Fibroblast of villous mesenchyme (primary cell): ENCODE measurements around the gene RTKN. TPM values are rescaled to one million over a fixed set of nuclear protein-coding genes. Genes with fewer than 3 reads are reported as not detected.

Experiments used
- DNase-seq: peaks from one replicate; pipeline ENCODE4 v3.0.0-alpha.2; 2010; ENCODE audit warnings: low read depth
- H3K4me3 ChIP-seq: 2 replicates; pipeline ENCODE4 v1.5.1; 2011; ENCODE audit warnings: low read depth, mild to moderate bottlenecking, low read length
- CTCF ChIP-seq: IDR thresholded peaks from 2 replicates; pipeline ENCODE4 v1.5.1; 2012; ENCODE audit warnings: low read depth, mild to moderate bottlenecking, low read length; ENCODE audit not compliant: insufficient read depth
- total RNA-seq: library from RNA; depleted of rRNA; stranded (reverse); fragments of >200 nt; gene quantifications from 2 replicates; pipeline ENCODE4 v1.2.3, GENCODE V29; 2012

The RTKN gene
- total RNA-seq, 1 donor: 18.1 TPM

- DNase-seq: peak; percentile 33
- TF ChIP-seq CTCF: no peak
Measured at GRCh38 chr2:74481961-74482800, 40.4 kb upstream of the RTKN start.

DNA sequence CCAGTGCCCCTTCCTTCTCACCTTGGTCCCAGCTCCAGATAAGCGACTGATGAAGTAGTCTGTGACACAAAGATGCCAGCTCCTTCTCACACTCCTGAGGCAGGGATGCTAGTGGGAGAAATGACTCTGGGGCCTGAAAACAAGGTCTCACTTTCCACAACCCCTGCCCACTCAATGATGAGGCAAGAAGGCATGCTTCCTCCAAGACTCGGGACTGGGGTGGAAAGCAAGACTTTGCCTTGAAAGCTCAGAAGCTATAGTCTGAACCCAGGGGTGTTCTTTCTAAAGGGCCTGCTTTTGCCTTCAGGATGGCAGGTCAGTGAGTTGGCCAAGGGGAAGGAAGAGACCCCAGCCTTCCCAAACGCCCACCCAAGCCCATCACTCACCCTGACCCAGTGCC, 39.7 kb upstream of the RTKN start:
- peak overlapping the region; percentile 99 for H3K4me3 ChIP-seq
- no peak for TF ChIP-seq CTCF
- no peak for DNase-seq

More at GRCh38 chr2:74481961-74482800, 40.4 kb upstream of the RTKN start:
- H3K4me3 ChIP-seq: peak overlapping the region; percentile 99

DNA sequence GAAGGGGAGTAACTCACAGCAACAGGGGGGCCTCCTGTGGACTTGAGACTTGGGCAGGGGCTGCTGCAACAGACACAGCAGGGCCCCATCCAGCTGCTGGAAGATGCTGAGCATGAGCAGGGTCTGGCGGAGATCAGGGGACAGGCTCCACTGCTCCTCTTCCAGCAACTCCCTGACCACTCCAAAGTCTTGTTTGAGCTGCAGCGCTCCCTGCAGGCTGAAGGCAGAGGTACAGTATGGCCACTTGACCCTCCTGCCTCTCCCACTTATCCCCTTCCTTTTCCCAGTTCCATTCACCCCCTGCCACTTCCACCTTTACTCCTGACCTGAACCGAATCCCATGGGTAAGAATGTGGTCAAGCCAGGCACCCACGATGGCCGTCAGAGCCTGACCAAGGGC, 33.2 kb upstream of the RTKN start:
- DNase-seq: no peak
- H3K4me3 ChIP-seq: no peak overlapping the region

DNA sequence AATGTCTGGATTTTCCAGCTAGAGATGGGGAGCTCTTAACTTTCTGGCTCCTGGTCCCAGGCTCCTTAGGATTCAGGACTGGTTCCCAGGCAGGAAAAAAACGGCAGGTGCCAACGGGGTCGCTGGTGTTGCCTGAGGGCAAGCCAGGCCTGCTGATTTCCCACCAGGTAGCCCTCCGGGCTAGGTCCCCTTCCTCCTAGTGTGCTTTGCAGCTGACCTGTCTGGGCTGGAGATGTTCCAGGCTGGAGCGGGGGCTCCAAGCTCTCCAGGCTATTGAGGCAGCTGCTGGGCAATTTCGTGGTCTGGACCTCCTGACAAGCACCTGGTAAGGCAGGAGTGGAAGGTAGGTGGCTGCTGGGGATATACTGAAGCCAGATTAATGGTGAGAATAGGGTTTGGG, 32.7 kb upstream of the RTKN start:
- TF ChIP-seq CTCF: no peak
- no peak for DNase-seq
- no peak overlapping the region for H3K4me3 ChIP-seq

More for the DNA sequence above, 33.2 kb upstream of the RTKN start:
- TF ChIP-seq CTCF: peak; percentile 32

GRCh38 chr2:74472945-74473258, 31.2 kb upstream of the RTKN start:
- DNase-seq: no peak

DNA sequence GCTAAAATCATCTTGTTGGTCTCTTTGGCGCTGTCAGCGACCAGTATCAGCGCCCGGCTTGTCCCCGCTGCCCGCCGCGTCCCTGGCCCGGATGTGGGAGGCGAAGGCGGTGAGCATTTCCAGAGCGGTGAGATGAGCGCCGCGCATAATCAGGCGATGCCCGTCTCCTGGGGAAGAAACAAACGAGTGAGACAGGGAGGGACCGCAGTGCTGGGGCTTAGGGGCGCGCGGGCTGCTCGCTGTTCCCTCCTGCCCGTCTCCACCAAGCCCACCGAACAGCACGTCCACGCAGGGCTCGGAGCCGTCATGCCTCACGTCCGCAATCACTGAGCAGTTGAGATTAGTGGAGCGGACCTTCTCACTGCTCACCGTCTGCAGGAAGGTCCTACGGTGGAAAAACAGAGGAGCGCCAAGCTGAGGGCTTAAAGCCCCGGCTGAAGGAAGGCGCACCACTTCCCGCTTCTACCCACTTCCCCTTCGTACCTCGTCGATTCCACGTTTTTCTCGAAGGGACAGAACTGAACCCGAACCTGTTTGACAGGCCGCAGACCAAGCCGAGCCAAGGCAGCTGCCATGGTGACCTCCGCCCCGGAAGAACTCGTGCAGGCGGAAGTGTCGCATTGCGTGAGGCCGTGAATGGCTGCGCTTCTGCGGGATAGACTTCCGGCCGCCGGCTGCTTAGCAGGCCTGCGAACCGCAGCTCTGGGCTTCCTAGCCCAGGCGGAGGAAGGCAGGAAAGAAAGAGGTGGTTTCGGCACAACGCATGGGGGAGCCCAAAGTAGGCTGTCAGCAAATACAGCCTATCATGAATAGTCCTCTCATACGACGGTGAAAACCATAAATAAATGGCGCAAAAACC, 30.6 kb upstream of the RTKN start, which contains the start of gene MRPL53:
MRPL53 (minus strand) TSS at position 595 of the 859 bp plus-strand sequence; CDS start at position 575, 20 bp downstream.
- no peak for TF ChIP-seq CTCF
- H3K4me3 ChIP-seq: peak within 1 kb of the TSS; percentile 68
- DNase-seq: peak; percentile 94

More at GRCh38 chr2:74472945-74473258, 31.2 kb upstream of the RTKN start:
- TF ChIP-seq CTCF: no peak
- H3K4me3 ChIP-seq: peak overlapping the region; percentile 68
